ENCODE measurements around the gene RTP2.

The RTP2 gene

GRCh38 chr3:187702507-187703033 is at the start of gene RTP2:
RTP2 (minus strand) TSS chr3:187702557; CDS start chr3:187702128, 429 bp downstream.
- DNase-seq (ENCODE audit: extremely low read depth in 1 of 2, low read depth in 1 of 2): no peak

GRCh38 chr3:187750513-187751123 is 48.3 kb upstream of the RTP2 start:
- no peak for DNase-seq (ENCODE audit: extremely low read depth in 1 of 2, low read depth in 1 of 2)

- DNase-seq (ENCODE audit: extremely low read depth in 1 of 2, low read depth in 1 of 2): no peak
These were observed 47.7 kb upstream of the RTP2 start for GRCh38 chr3:187750006-187750512.

- peak; percentile 76 to 88 for DNase-seq (ENCODE audit: extremely low read depth in 1 of 2, low read depth in 1 of 2)
These were observed 45.7 kb upstream of the RTP2 start for GRCh38 chr3:187748050-187748481.

- no peak for DNase-seq (ENCODE audit: extremely low read depth in 1 of 2, low read depth in 1 of 2)
These were observed 45.1 kb upstream of the RTP2 start for GRCh38 chr3:187747506-187747905.

- no peak for DNase-seq (ENCODE audit: extremely low read depth in 1 of 2, low read depth in 1 of 2)
These were observed 44.3 kb upstream of the RTP2 start for GRCh38 chr3:187746442-187747281.

- DNase-seq (ENCODE audit: extremely low read depth in 1 of 2, low read depth in 1 of 2): no peak
These were observed 43.7 kb upstream of the RTP2 start for GRCh38 chr3:187746059-187746441.

GRCh38 chr3:187745201-187746058 is 43.1 kb upstream of the RTP2 start, which contains the start of gene BCL6:
BCL6 (minus strand) TSS chr3:187745468; CDS start chr3:187733693, 11,775 bp downstream.
- peak; percentile 64 to 84 for DNase-seq (ENCODE audit: extremely low read depth in 1 of 2, low read depth in 1 of 2)

GRCh38 chr3:187744169-187745151 is 42.1 kb upstream of the RTP2 start:
- DNase-seq (ENCODE audit: extremely low read depth in 1 of 2, low read depth in 1 of 2): peak; percentile 28 to 31

GRCh38 chr3:187743195-187744141 is 41.1 kb upstream of the RTP2 start:
- peak; percentile 43 to 62 for DNase-seq (ENCODE audit: extremely low read depth in 1 of 2, low read depth in 1 of 2)

GRCh38 chr3:187742351-187743171 is 40.2 kb upstream of the RTP2 start:
- DNase-seq (ENCODE audit: extremely low read depth in 1 of 2, low read depth in 1 of 2): no peak

GRCh38 chr3:187741403-187742350 is 39.3 kb upstream of the RTP2 start:
- DNase-seq (ENCODE audit: extremely low read depth in 1 of 2, low read depth in 1 of 2): peak; percentile 41 to 60

GRCh38 chr3:187740421-187741399 is 38.4 kb upstream of the RTP2 start:
- DNase-seq (ENCODE audit: extremely low read depth in 1 of 2, low read depth in 1 of 2): peak; percentile 39 to 44

- peak; percentile 52 to 61 for DNase-seq (ENCODE audit: extremely low read depth in 1 of 2, low read depth in 1 of 2)
These were observed 37.4 kb upstream of the RTP2 start for GRCh38 chr3:187739561-187740332.
